Measurements from ENCODE around the gene SLC30A3.

The SLC30A3 gene

GRCh38 chr2:27214941-27215340 lies 47.9 kb downstream of the SLC30A3 start:
- Histone ChIP-seq H3K27ac (ENCODE audit: low read depth, low read length) (no peak overlapping the region), H3K4me2 (ENCODE audit: low read length) (no peak overlapping the region), H2AK5ac (ENCODE audit: low read length) (no peak overlapping the region), H2BK15ac (replicated peaks; ENCODE audit: low read depth) (no peak overlapping the region), H3K9ac (ENCODE audit: low read length) (no peak overlapping the region), H3K4me3 (ENCODE audit: low read length) (no peak overlapping the region), H3K56ac (ENCODE audit: low read length) (no peak overlapping the region), H3K4ac (ENCODE audit: low read depth, low read length) (no peak overlapping the region), H3K27me3 (ENCODE audit: insufficient read depth, low read length, poor library complexity) (no peaks in the 10 kb centered on the region), H3K4me1 (ENCODE audit: control insufficient read depth, low read depth, low read length) (peaks cover 7% of the 10 kb centered on the region), H2BK120ac (ENCODE audit: low read depth, low read length) (no peak overlapping the region), H4K5ac (ENCODE audit: low read length) (no peak overlapping the region), H3K36me3 (ENCODE audit: control insufficient read depth, insufficient read depth, low read length) (no peaks in the 10 kb centered on the region), H3K79me1 (ENCODE audit: low read length) (peaks cover 13% of the 10 kb centered on the region), H3K18ac (ENCODE audit: low read length) (no peak overlapping the region), H2BK5ac (ENCODE audit: low read length) (no peak overlapping the region), H3K79me2 (ENCODE audit: control insufficient read depth, insufficient read depth, low read length) (peaks cover 17% of the 10 kb centered on the region), H4K8ac (ENCODE audit: low read depth, low read length) (no peak overlapping the region), H3K23ac (ENCODE audit: low read length) (no peak overlapping the region)
- WGBS (ENCODE audit: extremely low coverage, insufficient coverage, low lambda C conversion rate) = no CpG with 5 or more reads among the region's 3 CpGs
- no peak for DNase-seq

DNA sequence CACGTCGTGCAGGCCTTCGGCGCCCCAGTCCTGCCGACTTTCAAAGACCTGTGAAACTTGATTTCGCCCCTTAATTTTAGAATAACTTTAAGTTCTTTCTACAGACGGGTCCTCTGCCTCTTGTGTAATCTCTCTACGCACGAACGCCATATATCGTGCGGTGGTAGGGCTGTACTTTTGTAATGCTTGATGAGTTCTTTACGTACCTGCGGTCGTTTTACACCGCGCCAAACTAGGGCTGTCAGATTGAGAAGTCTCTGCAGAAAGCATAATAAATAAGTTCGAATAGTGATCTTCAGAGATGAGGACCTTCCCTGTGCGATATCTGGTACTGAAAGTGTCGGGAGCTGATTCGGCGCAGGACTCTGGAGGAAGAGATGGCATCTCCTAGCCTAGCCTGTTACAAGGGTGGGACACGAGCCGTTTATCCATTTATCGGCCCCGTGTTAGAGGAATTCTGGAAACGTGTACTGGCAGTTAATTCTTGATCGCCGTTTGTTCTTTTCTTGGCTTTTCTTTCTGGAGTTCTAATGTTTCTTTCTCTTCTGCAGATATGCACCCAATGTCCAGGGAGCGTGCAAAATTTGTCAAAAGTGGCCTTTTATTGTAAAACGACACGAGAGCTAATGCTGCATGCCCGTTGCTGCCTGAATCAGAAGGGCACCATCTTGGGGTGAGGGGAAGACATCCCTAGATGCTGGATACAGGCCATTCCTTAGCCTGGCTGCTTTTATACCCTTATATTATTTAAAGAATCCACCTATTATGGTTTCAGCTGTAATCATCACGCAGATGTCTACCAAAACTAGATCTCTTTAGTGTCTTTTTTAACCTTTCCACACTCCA lies 50.0 kb downstream of the SLC30A3 start:
- H3K9ac ChIP-seq (ENCODE audit: low read length) = peak overlapping the region; percentile 90
- peak overlapping the region; percentile 86 for H3K4ac ChIP-seq (ENCODE audit: low read depth, low read length)
- H3K4me3 ChIP-seq (ENCODE audit: low read length) = peak overlapping the region; percentile 68
- no peak for DNase-seq
- peak overlapping the region; percentile 31 for H2BK120ac ChIP-seq (ENCODE audit: low read depth, low read length)
- no CpG with 5 or more reads among the region's 34 CpGs for WGBS (ENCODE audit: extremely low coverage, insufficient coverage, low lambda C conversion rate)
- peaks cover 2% of the 10 kb centered on the region for H3K36me3 ChIP-seq (ENCODE audit: control insufficient read depth, insufficient read depth, low read length)
- peak overlapping the region; percentile 95 for H4K8ac ChIP-seq (ENCODE audit: low read depth, low read length)
- no peak overlapping the region for H2AK5ac ChIP-seq (ENCODE audit: low read length)
- no peak overlapping the region for H4K5ac ChIP-seq (ENCODE audit: low read length)
- peaks cover 13% of the 10 kb centered on the region for H3K79me2 ChIP-seq (ENCODE audit: control insufficient read depth, insufficient read depth, low read length)
- H3K27me3 ChIP-seq (ENCODE audit: insufficient read depth, low read length, poor library complexity) = no peaks in the 10 kb centered on the region
- H2BK15ac ChIP-seq (replicated peaks; ENCODE audit: low read depth) = no peak overlapping the region
- peak overlapping the region; percentile 97 for H3K27ac ChIP-seq (ENCODE audit: low read depth, low read length)
- peak overlapping the region; percentile 98 for H3K18ac ChIP-seq (ENCODE audit: low read length)
- peak overlapping the region; percentile 42 for H2BK5ac ChIP-seq (ENCODE audit: low read length)
- peak overlapping the region; percentile 41 for H3K4me2 ChIP-seq (ENCODE audit: low read length)
- peaks cover 10% of the 10 kb centered on the region for H3K4me1 ChIP-seq (ENCODE audit: control insufficient read depth, low read depth, low read length)
- H3K23ac ChIP-seq (ENCODE audit: low read length) = peak overlapping the region; percentile 20
- peak overlapping the region; percentile 99 for H3K56ac ChIP-seq (ENCODE audit: low read length)
- H3K79me1 ChIP-seq (ENCODE audit: low read length) = peaks cover 10% of the 10 kb centered on the region

GRCh38 chr2:27211943-27212625 lies 50.8 kb downstream of the SLC30A3 start, which contains the start of the genes ATRAID and SLC5A6:
TSS of gene ATRAID (plus strand) at chr2:27212041. CDS start at chr2:27212369, 328 bp downstream.
TSS of gene SLC5A6 (minus strand) at chr2:27212268. CDS start at chr2:27207650, 4,618 bp downstream.
- WGBS (ENCODE audit: extremely low coverage, insufficient coverage, low lambda C conversion rate) = no CpG with 5 or more reads among the region's 73 CpGs
- H3K36me3 ChIP-seq (ENCODE audit: control insufficient read depth, insufficient read depth, low read length) = peaks cover 5% of the 10 kb centered on the region

GRCh38 chr2:27211241-27211942 lies 51.5 kb downstream of the SLC30A3 start:
- H3K23ac ChIP-seq (ENCODE audit: low read length) = peak overlapping the region; percentile 69
- peaks cover 8% of the 10 kb centered on the region for H3K36me3 ChIP-seq (ENCODE audit: control insufficient read depth, insufficient read depth, low read length)
- H3K27me3 ChIP-seq (ENCODE audit: insufficient read depth, low read length, poor library complexity) = no peaks in the 10 kb centered on the region
- H2BK120ac ChIP-seq (ENCODE audit: low read depth, low read length) = no peak overlapping the region
- H3K79me1 ChIP-seq (ENCODE audit: low read length) = peaks cover 13% of the 10 kb centered on the region
- H4K5ac ChIP-seq (ENCODE audit: low read length) = no peak overlapping the region
- H3K18ac ChIP-seq (ENCODE audit: low read length) = peak overlapping the region; percentile 98
- peak overlapping the region; percentile 89 for H3K4me3 ChIP-seq (ENCODE audit: low read length)
- H3K4me1 ChIP-seq (ENCODE audit: control insufficient read depth, low read depth, low read length) = peaks cover 10% of the 10 kb centered on the region
- peak overlapping the region; percentile 88 for H2BK5ac ChIP-seq (ENCODE audit: low read length)
- peak overlapping the region; percentile 80 for H3K27ac ChIP-seq (ENCODE audit: low read depth, low read length)
- H3K56ac ChIP-seq (ENCODE audit: low read length) = peak overlapping the region; percentile 98
- H3K4ac ChIP-seq (ENCODE audit: low read depth, low read length) = peak overlapping the region; percentile 40
- DNase-seq = peak; percentile 79
- no CpG with 5 or more reads among the region's 48 CpGs for WGBS (ENCODE audit: extremely low coverage, insufficient coverage, low lambda C conversion rate)
- no peak overlapping the region for H2AK5ac ChIP-seq (ENCODE audit: low read length)
- H2BK15ac ChIP-seq (replicated peaks; ENCODE audit: low read depth) = no peak overlapping the region
- H4K8ac ChIP-seq (ENCODE audit: low read depth, low read length) = peak overlapping the region; percentile 68
- peak overlapping the region; percentile 97 for H3K4me2 ChIP-seq (ENCODE audit: low read length)
- H3K9ac ChIP-seq (ENCODE audit: low read length) = peak overlapping the region; percentile 98
- H3K79me2 ChIP-seq (ENCODE audit: control insufficient read depth, insufficient read depth, low read length) = peaks cover 10% of the 10 kb centered on the region

More at GRCh38 chr2:27211943-27212625, 50.8 kb downstream of the SLC30A3 start, which contains the start of the genes ATRAID and SLC5A6:
- no peak within 1 kb of the TSS for H2BK15ac ChIP-seq (replicated peaks; ENCODE audit: low read depth)
- H3K79me2 ChIP-seq (ENCODE audit: control insufficient read depth, insufficient read depth, low read length) = peaks cover 10% of the 10 kb centered on the region
- no peak within 1 kb of the TSS for H4K5ac ChIP-seq (ENCODE audit: low read length)
- peak within 1 kb of the TSS; percentile 89 for H2BK120ac ChIP-seq (ENCODE audit: low read depth, low read length)
- H3K18ac ChIP-seq (ENCODE audit: low read length) = peak within 1 kb of the TSS; percentile 98
- H3K4ac ChIP-seq (ENCODE audit: low read depth, low read length) = peak within 1 kb of the TSS; percentile 86
- H3K56ac ChIP-seq (ENCODE audit: low read length) = peak within 1 kb of the TSS; percentile 99
- peak within 1 kb of the TSS; percentile 88 for H2BK5ac ChIP-seq (ENCODE audit: low read length)
- peaks cover 11% of the 10 kb centered on the region for H3K79me1 ChIP-seq (ENCODE audit: low read length)
- H3K4me3 ChIP-seq (ENCODE audit: low read length) = peak within 1 kb of the TSS; percentile 89
- peak within 1 kb of the TSS; percentile 98 for H3K9ac ChIP-seq (ENCODE audit: low read length)
- peak within 1 kb of the TSS; percentile 97 for H3K4me2 ChIP-seq (ENCODE audit: low read length)
- peak within 1 kb of the TSS; percentile 69 for H3K23ac ChIP-seq (ENCODE audit: low read length)
- peak within 1 kb of the TSS; percentile 95 for H4K8ac ChIP-seq (ENCODE audit: low read depth, low read length)
- peak within 1 kb of the TSS; percentile 97 for H3K27ac ChIP-seq (ENCODE audit: low read depth, low read length)
- H2AK5ac ChIP-seq (ENCODE audit: low read length) = no peak within 1 kb of the TSS
- peak; percentile 94 for DNase-seq
- no peaks in the 10 kb centered on the region for H3K27me3 ChIP-seq (ENCODE audit: insufficient read depth, low read length, poor library complexity)
- H3K4me1 ChIP-seq (ENCODE audit: control insufficient read depth, low read depth, low read length) = peaks cover 10% of the 10 kb centered on the region

GRCh38 chr2:27209621-27210401 lies 53.0 kb downstream of the SLC30A3 start:
- H3K36me3 ChIP-seq (ENCODE audit: control insufficient read depth, insufficient read depth, low read length) = peaks cover 13% of the 10 kb centered on the region
- peak overlapping the region; percentile 22 for H3K56ac ChIP-seq (ENCODE audit: low read length)
- H3K79me2 ChIP-seq (ENCODE audit: control insufficient read depth, insufficient read depth, low read length) = peaks cover 10% of the 10 kb centered on the region

More at GRCh38 chr2:27209621-27210401, 53.0 kb downstream of the SLC30A3 start:
- Histone ChIP-seq H3K4ac (ENCODE audit: low read depth, low read length) (no peak overlapping the region), H3K79me1 (ENCODE audit: low read length) (peaks cover 13% of the 10 kb centered on the region), H3K27me3 (ENCODE audit: insufficient read depth, low read length, poor library complexity) (no peaks in the 10 kb centered on the region), H3K4me3 (ENCODE audit: low read length) (no peak overlapping the region), H3K9ac (ENCODE audit: low read length) (peak overlapping the region; percentile 31), H3K23ac (ENCODE audit: low read length) (no peak overlapping the region), H2BK120ac (ENCODE audit: low read depth, low read length) (no peak overlapping the region), H4K8ac (ENCODE audit: low read depth, low read length) (no peak overlapping the region), H4K5ac (ENCODE audit: low read length) (no peak overlapping the region), H3K4me1 (ENCODE audit: control insufficient read depth, low read depth, low read length) (peaks cover 10% of the 10 kb centered on the region), H2BK15ac (replicated peaks; ENCODE audit: low read depth) (no peak overlapping the region), H3K18ac (ENCODE audit: low read length) (no peak overlapping the region), H2AK5ac (ENCODE audit: low read length) (no peak overlapping the region), H2BK5ac (ENCODE audit: low read length) (no peak overlapping the region), H3K27ac (ENCODE audit: low read depth, low read length) (no peak overlapping the region), H3K4me2 (ENCODE audit: low read length) (peak overlapping the region; percentile 4)
- peak; percentile 12 for DNase-seq
- WGBS (ENCODE audit: extremely low coverage, insufficient coverage, low lambda C conversion rate) = no CpG with 5 or more reads among the region's 6 CpGs

Data from mesendoderm (in vitro differentiated cells).